Muscle of leg (tissue), 11 donors: ENCODE measurements around the gene SYNE3. TPM values are rescaled to one million over a fixed set of nuclear protein-coding genes. Genes with fewer than 3 reads are reported as not detected.

Experiments
- DNase-seq: peaks from one replicate; pipeline ENCODE4 v3.0.0; 2013
- H3K27ac ChIP-seq: one replicate; pipeline ENCODE4 v1.5.1; 2013; ENCODE audit warnings: mild to moderate bottlenecking, low read length, control low read depth
- H3K27me3 ChIP-seq: one replicate; pipeline ENCODE4 v1.6.1; 2013; ENCODE audit warnings: low read length; ENCODE audit not compliant: control insufficient read depth, insufficient read depth
- H3K36me3 ChIP-seq: one replicate; pipeline ENCODE4 v1.6.1; 2013; ENCODE audit warnings: low read length; ENCODE audit not compliant: control insufficient read depth, insufficient read depth
- H3K4me1 ChIP-seq: one replicate; pipeline ENCODE4 v1.6.1; 2013; ENCODE audit warnings: low read length; ENCODE audit not compliant: control insufficient read depth, insufficient read depth
- H3K4me3 ChIP-seq: one replicate; pipeline ENCODE4 v1.5.1; 2013; ENCODE audit warnings: low read length, control low read depth
- H3K9me3 ChIP-seq: replicated peaks from 2 replicates; pipeline ENCODE4 v1.6.1; 2013; ENCODE audit warnings: low read depth, low read length; ENCODE audit not compliant: control insufficient read depth
- WGBS: methylation state at CpG from one replicate; pipeline ENCODE4 v1.1.5; 2013; ENCODE audit warnings: missing lambda C conversion rate; ENCODE audit not compliant: insufficient coverage; 5-methylcytosine and 5-hydroxymethylcytosine counted together
- polyA plus RNA-seq, 8 donors: library from polyadenylated mRNA; unstranded; fragments of 120-200 nt; gene quantifications; one replicate each; pipeline versions ENCODE4 v1.2.1 to v1.2.3, GENCODE V29; 2013; ENCODE audit warnings: inconsistent platforms in 1 of 8, low replicate concordance in 1 of 8; ENCODE audit not compliant: insufficient read length in 8 of 8, insufficient read depth in 1 of 8
- total RNA-seq: library from RNA; stranded (reverse); fragments of 120-200 nt; gene quantifications from one replicate; pipeline ENCODE4 v1.2.4, GENCODE V29; 2013

The SYNE3 gene
- total and polyA plus RNA-seq, 9 donors: 6.8 to 14.5 (median 10.5) TPM

DNA sequence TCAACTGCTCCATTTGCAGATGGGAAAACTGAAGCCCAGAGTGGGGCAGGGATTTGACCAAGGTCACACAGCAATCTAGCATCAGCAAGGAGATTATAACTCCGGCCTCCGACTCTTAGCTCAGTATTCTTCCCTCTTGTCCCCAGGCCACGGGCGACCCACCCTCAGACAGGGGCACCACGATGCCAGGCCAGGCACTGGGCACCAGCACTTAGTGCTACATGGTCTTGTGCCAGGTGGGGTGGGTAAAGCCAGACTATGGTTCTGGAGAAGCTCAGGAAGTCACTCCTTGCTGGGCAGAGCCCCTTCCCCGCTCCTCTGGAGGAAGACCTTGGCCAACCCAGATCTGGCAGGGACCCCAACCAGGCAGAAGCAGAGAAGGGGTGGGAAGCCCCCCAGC is 41.5 kb downstream of the SYNE3 start:
- Histone ChIP-seq H3K36me3 (peaks cover 24% of the 10 kb centered on the region), H3K27me3 (no peaks in the 10 kb centered on the region), H3K9me3 (no peaks in the 10 kb centered on the region), H3K27ac (no peak overlapping the region), H3K4me3 (no peak overlapping the region), H3K4me1 (peaks cover 50% of the 10 kb centered on the region)
- DNase-seq: no peak
- 100% methylated on average over 2 of the region's 6 CpGs for WGBS

DNA sequence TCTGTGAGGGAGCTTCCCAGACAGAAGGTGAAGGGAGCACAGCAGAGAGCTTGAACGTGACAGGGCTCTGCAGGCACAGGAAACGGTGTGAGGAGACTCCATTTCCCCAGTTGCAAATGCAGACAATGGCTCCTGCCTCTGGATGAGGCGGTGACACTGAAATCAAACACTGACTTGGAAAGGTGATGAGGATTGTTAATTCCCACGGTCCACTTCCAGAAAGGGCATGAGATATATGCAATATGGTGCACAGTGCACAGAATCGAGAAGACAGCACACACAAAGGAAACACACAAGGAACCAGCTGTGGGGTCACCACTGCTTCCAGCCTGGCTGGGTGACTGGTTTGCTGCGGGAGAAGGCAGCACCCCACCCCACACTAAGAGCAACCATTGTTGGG is 42.0 kb downstream of the SYNE3 start:
- no peak for DNase-seq
- Histone ChIP-seq H3K27me3 (no peaks in the 10 kb centered on the region), H3K4me1 (peaks cover 48% of the 10 kb centered on the region), H3K27ac (no peak overlapping the region), H3K4me3 (no peak overlapping the region), H3K9me3 (no peaks in the 10 kb centered on the region), H3K36me3 (peaks cover 28% of the 10 kb centered on the region)
- WGBS: 71% methylated on average over 2 of the region's 6 CpGs

DNA sequence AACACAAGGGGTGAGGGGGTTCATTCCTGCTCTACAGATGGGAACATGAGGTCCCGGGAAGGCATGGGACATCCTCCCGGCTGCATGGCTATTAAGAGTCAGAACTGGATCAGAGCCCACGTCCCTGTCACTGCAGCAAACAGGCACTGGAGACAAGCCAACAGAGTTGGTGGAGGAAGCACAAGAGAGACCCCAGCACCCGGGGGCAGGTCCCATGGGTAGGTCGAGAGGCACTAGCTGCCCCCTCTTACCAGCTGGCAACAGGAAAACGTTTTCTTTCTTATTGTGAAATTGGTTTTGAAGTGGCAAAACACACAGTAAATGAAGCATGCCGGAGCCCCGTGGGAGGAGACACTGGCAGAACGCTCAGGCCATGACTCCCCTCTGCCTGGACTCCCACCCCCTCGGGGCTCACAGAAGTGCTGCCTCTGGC is 43.6 kb downstream of the SYNE3 start:
- DNase-seq: peak; percentile 34
- Histone ChIP-seq H3K27ac (no peak overlapping the region), H3K36me3 (peaks cover 42% of the 10 kb centered on the region), H3K27me3 (no peaks in the 10 kb centered on the region), H3K4me1 (peaks cover 55% of the 10 kb centered on the region), H3K9me3 (no peaks in the 10 kb centered on the region), H3K4me3 (no peak overlapping the region)
- WGBS: 58% methylated on average over 10 of the region's 10 CpGs

DNA sequence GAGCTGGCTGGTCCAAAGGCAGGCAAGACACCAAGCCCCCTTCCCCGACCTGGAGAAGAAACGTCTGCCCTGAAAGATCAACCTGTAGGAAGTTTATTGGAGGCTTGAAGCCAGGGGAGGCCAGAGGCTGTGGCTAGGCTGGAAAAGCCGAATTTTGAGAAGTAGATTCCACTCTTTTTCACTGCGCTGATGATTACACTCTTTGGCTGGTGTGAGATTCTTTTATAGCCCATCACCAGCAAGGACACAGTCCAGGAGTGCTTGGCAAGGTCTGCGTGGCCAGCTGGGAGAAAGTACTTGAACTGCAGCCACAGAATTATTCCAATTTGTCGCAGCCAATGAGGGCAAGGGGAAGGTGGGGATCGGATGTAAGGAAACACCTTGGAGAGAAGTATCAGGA is 45.0 kb downstream of the SYNE3 start:
- Histone ChIP-seq H3K9me3 (no peaks in the 10 kb centered on the region), H3K27me3 (no peaks in the 10 kb centered on the region), H3K4me3 (no peak overlapping the region), H3K36me3 (peaks cover 51% of the 10 kb centered on the region), H3K27ac (peak overlapping the region; percentile 84), H3K4me1 (peaks cover 60% of the 10 kb centered on the region)
- peak; percentile 68 for DNase-seq
- WGBS: 33% methylated on average over 6 of the region's 7 CpGs

DNA sequence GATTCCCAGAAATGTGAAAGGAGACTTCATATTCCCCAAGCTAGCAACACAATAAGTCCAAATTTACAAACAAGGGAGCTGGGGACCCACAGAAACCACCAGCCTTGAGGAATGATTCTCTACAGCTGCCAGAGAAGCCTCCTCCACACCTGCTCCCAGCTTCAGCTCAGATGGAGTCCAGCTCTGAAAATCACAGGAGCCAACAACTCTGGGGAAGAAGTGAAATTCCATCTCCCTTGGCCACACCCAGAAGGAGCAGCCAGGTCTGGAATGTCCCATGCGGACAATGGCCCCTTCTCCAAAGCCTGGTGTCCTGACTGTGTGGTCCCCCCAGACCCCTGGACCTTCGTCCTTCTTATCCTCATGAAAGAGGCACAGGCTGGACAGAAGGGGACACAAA is 45.4 kb downstream of the SYNE3 start:
- peak; percentile 93 for DNase-seq
- Histone ChIP-seq H3K4me1 (peaks cover 62% of the 10 kb centered on the region), H3K4me3 (no peak overlapping the region), H3K9me3 (no peaks in the 10 kb centered on the region), H3K27ac (peak overlapping the region; percentile 84), H3K27me3 (no peaks in the 10 kb centered on the region), H3K36me3 (peaks cover 54% of the 10 kb centered on the region)
- WGBS: 33% methylated on average over 1 of the region's 2 CpGs

DNA sequence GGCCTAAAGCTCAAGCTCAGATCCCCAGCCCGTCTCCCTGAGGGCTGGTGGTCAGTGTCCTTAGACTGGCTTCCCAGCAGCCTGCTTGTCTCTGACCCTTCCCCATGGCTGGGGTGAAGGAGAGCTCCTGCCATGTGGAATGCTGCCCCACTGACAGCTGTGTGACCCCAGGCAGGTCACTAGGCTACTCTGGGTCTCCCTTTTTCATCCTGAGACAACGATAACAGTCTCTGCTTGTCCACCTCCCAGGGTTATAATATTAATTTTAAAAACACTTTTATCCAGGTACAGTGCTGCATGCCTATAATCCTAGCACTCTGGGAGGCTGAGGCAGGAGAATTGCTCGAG is 47.3 kb downstream of the SYNE3 start:
- peaks cover 50% of the 10 kb centered on the region for H3K36me3 ChIP-seq
- no peak overlapping the region for H3K4me3 ChIP-seq
- no peaks in the 10 kb centered on the region for H3K9me3 ChIP-seq
- WGBS: 83% methylated on average over 1 of the region's 3 CpGs
- no peaks in the 10 kb centered on the region for H3K27me3 ChIP-seq
- H3K4me1 ChIP-seq: peaks cover 71% of the 10 kb centered on the region
- H3K27ac ChIP-seq: peak overlapping the region; percentile 35
- DNase-seq: no peak

DNA sequence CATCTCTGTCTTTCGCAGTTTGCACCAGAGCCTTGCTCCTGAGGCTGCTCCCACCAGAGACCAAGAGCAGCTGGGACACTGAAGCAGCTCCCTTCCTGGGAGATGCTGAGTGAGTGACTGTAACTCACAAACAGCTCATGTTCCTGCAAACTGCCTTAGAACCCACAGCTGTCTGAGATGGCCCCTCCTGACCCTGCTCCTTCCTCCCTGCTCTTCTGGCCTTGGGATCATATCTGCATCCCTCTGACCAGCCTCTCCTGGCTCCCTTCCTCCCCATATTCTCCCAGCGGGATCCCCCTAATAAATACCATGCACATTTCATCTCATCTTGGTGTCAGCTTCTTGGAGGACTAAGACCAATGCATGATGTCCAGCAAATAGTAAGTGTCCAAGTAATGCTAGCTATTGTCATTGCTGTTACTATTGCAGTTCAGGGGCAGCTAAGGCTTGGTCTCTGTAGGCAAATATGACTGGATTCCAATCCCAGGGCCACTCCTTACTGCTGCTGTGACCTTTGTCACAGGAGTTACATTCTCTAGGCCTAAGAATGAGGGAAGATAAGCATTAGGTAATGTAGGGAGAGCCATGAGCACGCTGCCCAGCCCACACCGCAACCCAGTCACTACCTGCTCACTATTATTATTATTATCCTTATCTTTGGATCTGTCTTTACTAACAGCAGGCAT is 47.9 kb downstream of the SYNE3 start:
- H3K4me1 ChIP-seq: peaks cover 77% of the 10 kb centered on the region
- peak; percentile 92 for DNase-seq
- no peak overlapping the region for H3K4me3 ChIP-seq
- H3K36me3 ChIP-seq: peaks cover 47% of the 10 kb centered on the region
- no peaks in the 10 kb centered on the region for H3K9me3 ChIP-seq
- no peaks in the 10 kb centered on the region for H3K27me3 ChIP-seq
- WGBS: 60% methylated on average over 1 of the region's 4 CpGs
- peak overlapping the region; percentile 35 for H3K27ac ChIP-seq

DNA sequence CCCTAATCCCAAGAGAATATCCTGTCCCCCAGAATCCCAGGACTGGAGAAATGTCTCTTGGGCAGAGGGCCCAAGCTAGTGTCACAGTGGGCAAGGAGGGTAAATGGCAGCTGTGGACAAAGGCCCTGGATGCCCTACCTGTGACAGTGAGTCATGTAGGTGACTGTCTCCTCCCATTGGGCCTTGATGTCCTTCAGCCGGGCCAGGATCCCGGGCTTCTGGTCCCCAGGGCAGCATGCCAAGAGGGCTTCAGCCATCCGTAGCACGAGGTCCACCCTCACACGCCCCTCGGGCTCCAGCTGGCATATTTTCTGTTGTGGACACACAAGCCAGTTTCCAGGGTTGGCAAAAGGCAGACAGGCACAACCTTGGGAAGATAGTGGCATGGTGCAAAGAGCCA is 48.8 kb downstream of the SYNE3 start:
- DNase-seq: no peak
- H3K9me3 ChIP-seq: no peaks in the 10 kb centered on the region
- H3K27me3 ChIP-seq: no peaks in the 10 kb centered on the region
- peaks cover 42% of the 10 kb centered on the region for H3K36me3 ChIP-seq
- WGBS: 73% methylated on average over 6 of the region's 6 CpGs
- peaks cover 77% of the 10 kb centered on the region for H3K4me1 ChIP-seq
- no peak overlapping the region for H3K4me3 ChIP-seq
- H3K27ac ChIP-seq: no peak overlapping the region

DNA sequence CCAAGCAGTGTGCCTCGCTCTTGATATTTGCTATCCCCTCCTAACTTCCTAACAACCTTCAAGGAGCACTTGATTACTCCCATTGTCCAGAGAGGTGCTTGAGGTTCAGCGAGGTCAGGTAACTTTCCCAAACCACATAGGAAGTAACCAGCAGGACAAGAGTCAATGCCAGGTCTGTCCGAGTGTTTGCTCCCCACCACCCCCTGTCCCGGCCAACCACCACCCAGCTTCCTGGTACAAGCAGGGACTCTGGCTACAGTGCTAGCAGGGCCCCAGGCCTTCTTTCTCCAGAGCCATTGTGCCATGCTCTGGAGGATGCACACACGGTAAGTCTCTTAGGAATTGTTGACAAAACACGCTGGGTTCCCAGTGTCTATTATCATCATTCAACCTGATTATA is 49.2 kb downstream of the SYNE3 start:
- Histone ChIP-seq H3K27ac (no peak overlapping the region), H3K27me3 (no peaks in the 10 kb centered on the region), H3K9me3 (no peaks in the 10 kb centered on the region), H3K4me1 (peaks cover 77% of the 10 kb centered on the region), H3K36me3 (peaks cover 44% of the 10 kb centered on the region), H3K4me3 (no peak overlapping the region)
- no peak for DNase-seq
- 84% methylated on average over 3 of the region's 6 CpGs for WGBS
